ENCODE results near the gene TRIM63. TPM values are rescaled to one million over a fixed set of nuclear protein-coding genes. Genes with fewer than 3 reads are reported as not detected.

Gene TRIM63
- polyA plus RNA-seq, 3 donors: 0.09 TPM; not detected in 2

- Histone ChIP-seq H3K79me2 (ENCODE audit: insufficient read depth, low read length) (no peaks in the 10 kb centered on the region), H4K20me1 (ENCODE audit: insufficient read depth, low read length) (no peaks in the 10 kb centered on the region), H3K36me3 (replicated peaks in 1 of 2; ENCODE audit: control insufficient read depth in 1 of 2, insufficient read depth in 2 of 2, low read length in 2 of 2) (no peaks in the 10 kb centered on the region), H3K27ac (ENCODE audit: low read depth in 1 of 2, low read length in 2 of 2) (no peak overlapping the region), H3K27me3 (ENCODE audit: control insufficient read depth in 2 of 2, insufficient read depth in 2 of 2, low read length in 2 of 2) (peaks cover 0 to 2% of the 10 kb centered on the region in 2 donors), H3K4me3 (replicated peaks in 1 of 3; ENCODE audit: low read depth in 2 of 3, low read length in 3 of 3) (no peak overlapping the region), H3K9ac (ENCODE audit: insufficient read depth, low read length, poor library complexity, severe bottlenecking) (no peak overlapping the region), H2AFZ (ENCODE audit: insufficient read depth, low read depth, low read length, poor library complexity, severe bottlenecking) (no peak overlapping the region), H3K4me2 (replicated peaks; ENCODE audit: extremely low read depth, low read length, poor library complexity, severe bottlenecking) (no peak overlapping the region), H3K4me1 (ENCODE audit: control insufficient read depth in 1 of 2, insufficient read depth in 2 of 2, low read length in 2 of 2) (peaks cover 30 to 35% of the 10 kb centered on the region in 2 donors), H3K9me3 (replicated peaks in 1 of 2; ENCODE audit: control insufficient read depth in 1 of 2, insufficient read depth in 1 of 2, low read length in 2 of 2) (no peaks in the 10 kb centered on the region)
- 0% methylated on average over 1 of the region's 8 CpGs for WGBS (ENCODE audit: insufficient coverage)
- no peak for DNase-seq
- intact Hi-C loops (cut with micrococcal nuclease): no loop called here
- no peak overlapping the region for H3K27ac Mint-ChIP-seq
- no peak for TF ChIP-seq CTCF (IDR thresholded peaks at IDR 0.05)
- H3K27me3 Mint-ChIP-seq (ENCODE audit: low read depth in 3 of 3): peaks cover 11 to 30% (median 13%) of the 10 kb centered on the region in 3 donors
- H3K9me3 Mint-ChIP-seq: peaks cover 0 to 4% (median 0%) of the 10 kb centered on the region in 7 donors
- H3K36me3 Mint-ChIP-seq: peaks cover 0 to 5% of the 10 kb centered on the region in 2 donors
- H3K4me1 Mint-ChIP-seq: peaks cover 38% of the 10 kb centered on the region
- no peak overlapping the region for H3K4me3 Mint-ChIP-seq
Measured at GRCh38 chr1:26019641-26020315, 47.7 kb downstream of the TRIM63 start.

GRCh38 chr1:26017606-26018005 is 49.8 kb downstream of the TRIM63 start:
- Histone ChIP-seq H3K4me1 (ENCODE audit: control insufficient read depth in 1 of 2, insufficient read depth in 2 of 2, low read length in 2 of 2) (peaks cover 40 to 46% of the 10 kb centered on the region in 2 donors), H3K27me3 (ENCODE audit: control insufficient read depth in 2 of 2, insufficient read depth in 2 of 2, low read length in 2 of 2) (peaks cover 0 to 2% of the 10 kb centered on the region in 2 donors), H3K9me3 (replicated peaks in 1 of 2; ENCODE audit: control insufficient read depth in 1 of 2, insufficient read depth in 1 of 2, low read length in 2 of 2) (no peaks in the 10 kb centered on the region), H3K27ac (ENCODE audit: low read depth in 1 of 2, low read length in 2 of 2) (no peak overlapping the region), H3K4me3 (replicated peaks in 1 of 3; ENCODE audit: low read depth in 2 of 3, low read length in 3 of 3) (no peak overlapping the region), H2AFZ (ENCODE audit: insufficient read depth, low read depth, low read length, poor library complexity, severe bottlenecking) (no peak overlapping the region), H4K20me1 (ENCODE audit: insufficient read depth, low read length) (no peaks in the 10 kb centered on the region), H3K4me2 (replicated peaks; ENCODE audit: extremely low read depth, low read length, poor library complexity, severe bottlenecking) (peak overlapping the region; percentile 57), H3K79me2 (ENCODE audit: insufficient read depth, low read length) (no peaks in the 10 kb centered on the region), H3K36me3 (replicated peaks in 1 of 2; ENCODE audit: control insufficient read depth in 1 of 2, insufficient read depth in 2 of 2, low read length in 2 of 2) (no peaks in the 10 kb centered on the region), H3K9ac (ENCODE audit: insufficient read depth, low read length, poor library complexity, severe bottlenecking) (no peak overlapping the region)
- peak overlapping the region in 3 of 7 donors; percentile 25 to 51 (median 27) for H3K27ac Mint-ChIP-seq
- peaks cover 8 to 24% (median 13%) of the 10 kb centered on the region in 3 donors for H3K27me3 Mint-ChIP-seq (ENCODE audit: low read depth in 3 of 3)
- H3K4me3 Mint-ChIP-seq: no peak overlapping the region
- TF ChIP-seq CTCF (IDR thresholded peaks at IDR 0.05): no peak
- no peak for DNase-seq
- peaks cover 46% of the 10 kb centered on the region for H3K4me1 Mint-ChIP-seq
- H3K9me3 Mint-ChIP-seq: peaks cover 0 to 4% (median 0%) of the 10 kb centered on the region in 7 donors
- WGBS (ENCODE audit: insufficient coverage): 100% methylated on average over 2 of the region's 6 CpGs
- H3K36me3 Mint-ChIP-seq: peaks cover 0 to 5% of the 10 kb centered on the region in 2 donors
- intact Hi-C loops (cut with micrococcal nuclease): no loop called here
